Gastroesophageal sphincter (tissue), 3 donors: Measurements from ENCODE around the gene MAP3K12.

Source experiments
- CTCF ChIP-seq, 4 experiments: fragments of 200-600 bp in 2 of 4; fragments of 450-650 bp in 2 of 4; sonication (generic) in 1 of 4; IDR thresholded peaks; one replicate each; pipeline ENCODE4 v1.5.1; 2017 to 2019; ENCODE audit warnings: antibody characterized with exemption in 4 of 4, mild to moderate bottlenecking in 2 of 4, moderate library complexity in 2 of 4
- EP300 ChIP-seq: sonication (generic); formaldehyde crosslinking; IDR thresholded peaks from one replicate; pipeline ENCODE4 v1.6.1; 2017; ENCODE audit warnings: antibody characterized with exemption, mild to moderate bottlenecking
- POLR2A ChIP-seq, 2 donors: fragments of 450-650 bp; IDR thresholded peaks; one replicate each; pipeline ENCODE4 v1.6.1; 2017; ENCODE audit warnings: antibody characterized with exemption in 2 of 2, mild to moderate bottlenecking in 2 of 2, moderate library complexity in 1 of 2

DNA sequence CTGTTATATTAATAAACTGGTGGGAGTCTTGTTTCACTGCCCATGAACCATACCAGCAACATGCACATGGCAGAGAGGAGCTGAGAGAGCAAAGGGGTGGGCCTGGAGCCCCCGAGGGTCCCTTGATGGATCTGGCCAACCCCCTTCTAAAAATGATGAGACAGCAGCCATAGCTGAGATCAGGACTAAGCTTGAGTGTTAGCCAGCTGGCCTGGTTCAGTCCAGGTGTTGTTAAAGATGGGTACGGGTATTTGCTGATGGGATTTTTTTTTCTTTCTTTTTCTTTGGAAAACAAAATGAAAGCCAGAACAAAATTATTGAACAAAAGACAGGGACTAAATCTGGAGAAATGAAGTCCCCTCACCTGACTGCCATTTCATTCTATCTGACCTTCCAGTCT is 31.4 kb downstream of the MAP3K12 start:
- no peak for TF ChIP-seq CTCF (IDR thresholded peaks at IDR 0.05)
- TF ChIP-seq POLR2A (IDR thresholded peaks at IDR 0.05), result no peak
- no peak for TF ChIP-seq EP300
